K562 (cell line): ENCODE data around the gene ZNF487. TPM values are rescaled to one million over a fixed set of nuclear protein-coding genes. Genes with fewer than 3 reads are reported as not detected.

Experiments
- CAMTA2 ChIP-seq: fragments of 250-450 bp; sonication (Bioruptor Pico); conservative IDR thresholded peaks from 2 replicates; pipeline ENCODE4 v1.5.1; 2022
- CBFB ChIP-seq: sonication (generic); formaldehyde crosslinking; IDR thresholded peaks from 2 replicates; pipeline ENCODE4 v1.4.0; 2020; ENCODE audit warnings: mild to moderate bottlenecking, missing genetic modification reagents
- GTF2E2 ChIP-seq: fragments of 200-800 bp; sonication (Bioruptor generic); IDR thresholded peaks from 2 replicates; pipeline ENCODE4 v1.6.1; 2016; ENCODE audit warnings: missing genetic modification characterization, missing compliant biosample characterization
- HDAC1 ChIP-seq, 2 experiments: fragments of 450-650 bp; IDR thresholded peaks; 2 replicates each; pipeline ENCODE4 v1.6.1; 2016 to 2017; ENCODE audit warnings: inconsistent platforms in 1 of 2, mild to moderate bottlenecking in 1 of 2, moderate library complexity in 1 of 2
- HLTF ChIP-seq: fragments of 450-650 bp; IDR thresholded peaks from 2 replicates; pipeline ENCODE4 v1.6.1; 2016
- JUN ChIP-seq, 2 experiments: sonication (generic) in 1 of 2; formaldehyde crosslinking in 1 of 2; IDR thresholded peaks; 2 replicates each; pipeline versions ENCODE4 v1.6.1 to v1.8.0; 2012 to 2022; ENCODE audit warnings: borderline replicate concordance in 2 of 2, mild to moderate bottlenecking in 2 of 2, improper control_type of control experiment in 1 of 2, low read depth in 1 of 2, low read length in 1 of 2, missing genetic modification reagents in 1 of 2
- KAT7 ChIP-seq: sonication (generic); formaldehyde crosslinking; IDR thresholded peaks from 2 replicates; pipeline ENCODE4 v1.8.0; 2022; ENCODE audit warnings: missing genetic modification reagents, mild to moderate bottlenecking, borderline replicate concordance
- MXI1 ChIP-seq: IDR thresholded peaks from 2 replicates; pipeline ENCODE4 v1.6.1; 2011; ENCODE audit warnings: low read depth, mild to moderate bottlenecking, improper control_type of control experiment, low read length
- POLR2AphosphoS5 ChIP-seq: IDR thresholded peaks from 2 replicates; pipeline ENCODE4 v1.6.1; 2011; ENCODE audit warnings: mild to moderate bottlenecking, low read depth, low read length, moderate library complexity; ENCODE audit not compliant: control insufficient read depth, insufficient read depth
- PRPF4 ChIP-seq: fragments of 200-400 bp; formaldehyde crosslinking; IDR thresholded peaks from one replicate; pipeline ENCODE4 v1.6.1; 2017; ENCODE audit warnings: low read length, low read depth, mild to moderate bottlenecking; ENCODE audit not compliant: insufficient read depth, poor library complexity, severe bottlenecking
- SIRT6 ChIP-seq: IDR thresholded peaks from one replicate; pipeline ENCODE4 v1.6.1; 2012; ENCODE audit warnings: low read depth, mild to moderate bottlenecking, control low read depth, inconsistent platforms, low read length, moderate library complexity
- SMARCC2 ChIP-seq: fragments of 450-650 bp; IDR thresholded peaks from 2 replicates; pipeline ENCODE4 v1.6.1; 2017; ENCODE audit warnings: antibody characterized with exemption, moderate library complexity, mild to moderate bottlenecking, low read depth
- ZC3H4 ChIP-seq: sonication (generic); formaldehyde crosslinking; IDR thresholded peaks from 2 replicates; pipeline ENCODE4 v1.9.0; 2021; ENCODE audit warnings: missing genetic modification reagents, borderline replicate concordance
- ZNF140 ChIP-seq: fragments of 250-450 bp; sonication (Bioruptor Pico); IDR thresholded peaks from 2 replicates; pipeline ENCODE4 v1.8.0; 2021; ENCODE audit warnings: moderate library complexity, mild to moderate bottlenecking, inconsistent platforms
- polyA plus RNA-seq, 8 experiments: library from polyadenylated mRNA; depleted of rRNA in 4 of 8; stranded (reverse) in 5 of 8; unstranded in 3 of 8; fragments of >200 nt; fragmentation: Nextera tagmentation in 2 of 8; fragmentation: Illumina TruSeq in 1 of 8; extraction: Ambion mirVana in 2 of 8; extraction: Trizol in 1 of 8; gene quantifications; 2 replicates each; pipeline versions ENCODE4 v1.2.1 to v1.2.3, GENCODE V29; 2011 to 2014; ENCODE audit warnings: inconsistent platforms in 1 of 8, missing spikeins in 1 of 8
- total RNA-seq, 7 experiments: library from RNA; depleted of rRNA in 6 of 7; stranded (reverse); fragments of >200 nt in 6 of 7; fragmentation: Illumina TruSeq in 2 of 7; extraction: Trizol in 2 of 7; gene quantifications; 2 replicates each; pipeline versions ENCODE4 v1.2.1 to v1.2.3, GENCODE V29; 2011 to 2021; ENCODE audit warnings: low replicate concordance in 1 of 7
- TF ChIP-seq, protein P1 (sequence below): sonication (generic); IDR thresholded peaks from 2 replicates; pipeline ENCODE4 v1.6.1; 2016
- TF ChIP-seq, protein P2 (sequence below): sonication (generic); formaldehyde crosslinking; IDR thresholded peaks from 2 replicates; pipeline ENCODE4 v1.8.0; 2022; ENCODE audit warnings: mild to moderate bottlenecking, missing genetic modification reagents
- TF ChIP-seq, protein P3 (sequence below): fragments of 200-800 bp; sonication (Bioruptor generic); IDR thresholded peaks from 2 replicates; pipeline ENCODE4 v1.6.1; 2016; ENCODE audit warnings: missing genetic modification characterization, missing compliant biosample characterization
- TF ChIP-seq, protein P4 (sequence below): fragments of 250-450 bp; sonication (Bioruptor Pico); IDR thresholded peaks from 2 replicates; pipeline ENCODE4 v1.8.0; 2022; ENCODE audit warnings: moderate library complexity, mild to moderate bottlenecking, inconsistent platforms

Gene ZNF487
- total and polyA plus RNA-seq, 9 of the 15 experiments (the other 6 are each of a cell fraction or from before 2014, with no cell fraction given) = 1.9 to 6.5 (median 4.2) TPM

DNA sequence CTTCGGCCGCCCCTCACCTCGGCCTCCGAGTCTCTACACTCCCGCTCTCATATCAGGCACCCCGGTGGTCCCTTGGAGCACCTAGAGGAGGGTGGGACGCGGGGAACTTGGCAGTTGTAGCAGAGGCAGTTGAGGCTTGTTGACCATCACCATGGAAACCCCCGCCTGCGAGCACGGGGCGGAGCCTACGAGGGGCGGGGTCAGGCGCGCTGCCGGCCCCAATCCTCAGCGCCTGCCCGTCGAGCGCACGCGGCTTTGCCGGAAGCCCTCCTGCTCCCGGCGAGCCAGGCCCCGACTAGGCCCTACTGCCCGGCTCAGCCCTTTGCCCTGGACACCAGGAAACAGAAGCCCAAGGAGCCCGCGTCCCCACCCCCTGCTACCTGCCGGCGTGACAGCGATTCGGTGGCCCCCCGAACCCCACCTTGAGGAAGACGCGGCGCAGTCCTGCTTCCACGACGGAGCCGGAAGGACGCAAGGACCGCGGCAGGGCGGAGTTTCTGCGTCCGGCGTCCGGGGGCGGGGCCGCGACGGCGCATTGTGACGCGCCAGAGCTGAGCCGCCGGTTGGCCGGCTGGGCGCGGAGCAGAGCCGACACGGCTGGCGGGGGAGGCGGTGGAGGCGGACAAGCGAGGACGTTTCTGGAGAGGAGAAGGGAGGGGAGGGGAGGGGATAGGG, 28.1 kb upstream of the ZNF487 start, which contains the start of gene HNRNPF (continued):
- peak; percentile 83 to 95; a peak in 3 of 4 replicates for TF ChIP-seq HDAC1 (IDR thresholded peaks at IDR 0.05)
- TF ChIP-seq CBFB (CRISPR knock-in tag) = no peak
- TF ChIP-seq, protein P1, sequence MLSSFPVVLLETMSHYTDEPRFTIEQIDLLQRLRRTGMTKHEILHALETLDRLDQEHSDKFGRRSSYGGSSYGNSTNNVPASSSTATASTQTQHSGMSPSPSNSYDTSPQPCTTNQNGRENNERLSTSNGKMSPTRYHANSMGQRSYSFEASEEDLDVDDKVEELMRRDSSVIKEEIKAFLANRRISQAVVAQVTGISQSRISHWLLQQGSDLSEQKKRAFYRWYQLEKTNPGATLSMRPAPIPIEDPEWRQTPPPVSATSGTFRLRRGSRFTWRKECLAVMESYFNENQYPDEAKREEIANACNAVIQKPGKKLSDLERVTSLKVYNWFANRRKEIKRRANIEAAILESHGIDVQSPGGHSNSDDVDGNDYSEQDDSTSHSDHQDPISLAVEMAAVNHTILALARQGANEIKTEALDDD = no peak
- peak; percentile 63 for TF ChIP-seq PRPF4
- TF ChIP-seq ZNF140 (CRISPR knock-in tag) = no peak
- TF ChIP-seq KAT7 = peak; percentile 94; the same call in 1 of the 2 replicates
- peak; percentile 73; the same call in 1 of the 2 replicates for TF ChIP-seq JUN (IDR thresholded peaks at IDR 0.05; ENCODE audit: borderline replicate concordance, low read depth, low read length)
- no peak for TF ChIP-seq JUN (CRISPR knock-in tag; IDR thresholded peaks at IDR 0.05; ENCODE audit: borderline replicate concordance)
- TF ChIP-seq HLTF = 0 out of 2 replicates have a peak, but pooled peaks have one; percentile 44
- TF ChIP-seq ZC3H4 = peak; percentile 64; the same call in 1 of the 2 replicates
- TF ChIP-seq SIRT6 = no peak
- TF ChIP-seq POLR2AphosphoS5 = peak; percentile 41; the same call in 1 of the 2 replicates
- TF ChIP-seq CAMTA2 = no peak
- TF ChIP-seq, protein P2, sequence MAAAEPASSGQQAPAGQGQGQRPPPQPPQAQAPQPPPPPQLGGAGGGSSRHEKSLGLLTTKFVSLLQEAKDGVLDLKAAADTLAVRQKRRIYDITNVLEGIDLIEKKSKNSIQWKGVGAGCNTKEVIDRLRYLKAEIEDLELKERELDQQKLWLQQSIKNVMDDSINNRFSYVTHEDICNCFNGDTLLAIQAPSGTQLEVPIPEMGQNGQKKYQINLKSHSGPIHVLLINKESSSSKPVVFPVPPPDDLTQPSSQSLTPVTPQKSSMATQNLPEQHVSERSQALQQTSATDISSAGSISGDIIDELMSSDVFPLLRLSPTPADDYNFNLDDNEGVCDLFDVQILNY = peak; percentile 94; the same call in 1 of the 2 replicates
- TF ChIP-seq, protein P3, sequence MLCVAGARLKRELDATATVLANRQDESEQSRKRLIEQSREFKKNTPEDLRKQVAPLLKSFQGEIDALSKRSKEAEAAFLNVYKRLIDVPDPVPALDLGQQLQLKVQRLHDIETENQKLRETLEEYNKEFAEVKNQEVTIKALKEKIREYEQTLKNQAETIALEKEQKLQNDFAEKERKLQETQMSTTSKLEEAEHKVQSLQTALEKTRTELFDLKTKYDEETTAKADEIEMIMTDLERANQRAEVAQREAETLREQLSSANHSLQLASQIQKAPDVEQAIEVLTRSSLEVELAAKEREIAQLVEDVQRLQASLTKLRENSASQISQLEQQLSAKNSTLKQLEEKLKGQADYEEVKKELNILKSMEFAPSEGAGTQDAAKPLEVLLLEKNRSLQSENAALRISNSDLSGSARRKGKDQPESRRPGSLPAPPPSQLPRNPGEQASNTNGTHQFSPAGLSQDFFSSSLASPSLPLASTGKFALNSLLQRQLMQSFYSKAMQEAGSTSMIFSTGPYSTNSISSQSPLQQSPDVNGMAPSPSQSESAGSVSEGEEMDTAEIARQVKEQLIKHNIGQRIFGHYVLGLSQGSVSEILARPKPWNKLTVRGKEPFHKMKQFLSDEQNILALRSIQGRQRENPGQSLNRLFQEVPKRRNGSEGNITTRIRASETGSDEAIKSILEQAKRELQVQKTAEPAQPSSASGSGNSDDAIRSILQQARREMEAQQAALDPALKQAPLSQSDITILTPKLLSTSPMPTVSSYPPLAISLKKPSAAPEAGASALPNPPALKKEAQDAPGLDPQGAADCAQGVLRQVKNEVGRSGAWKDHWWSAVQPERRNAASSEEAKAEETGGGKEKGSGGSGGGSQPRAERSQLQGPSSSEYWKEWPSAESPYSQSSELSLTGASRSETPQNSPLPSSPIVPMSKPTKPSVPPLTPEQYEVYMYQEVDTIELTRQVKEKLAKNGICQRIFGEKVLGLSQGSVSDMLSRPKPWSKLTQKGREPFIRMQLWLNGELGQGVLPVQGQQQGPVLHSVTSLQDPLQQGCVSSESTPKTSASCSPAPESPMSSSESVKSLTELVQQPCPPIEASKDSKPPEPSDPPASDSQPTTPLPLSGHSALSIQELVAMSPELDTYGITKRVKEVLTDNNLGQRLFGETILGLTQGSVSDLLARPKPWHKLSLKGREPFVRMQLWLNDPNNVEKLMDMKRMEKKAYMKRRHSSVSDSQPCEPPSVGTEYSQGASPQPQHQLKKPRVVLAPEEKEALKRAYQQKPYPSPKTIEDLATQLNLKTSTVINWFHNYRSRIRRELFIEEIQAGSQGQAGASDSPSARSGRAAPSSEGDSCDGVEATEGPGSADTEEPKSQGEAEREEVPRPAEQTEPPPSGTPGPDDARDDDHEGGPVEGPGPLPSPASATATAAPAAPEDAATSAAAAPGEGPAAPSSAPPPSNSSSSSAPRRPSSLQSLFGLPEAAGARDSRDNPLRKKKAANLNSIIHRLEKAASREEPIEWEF (CRISPR knock-in tag) = 0 out of 2 replicates have a peak, but pooled peaks have one; percentile 29
- TF ChIP-seq, protein P4, sequence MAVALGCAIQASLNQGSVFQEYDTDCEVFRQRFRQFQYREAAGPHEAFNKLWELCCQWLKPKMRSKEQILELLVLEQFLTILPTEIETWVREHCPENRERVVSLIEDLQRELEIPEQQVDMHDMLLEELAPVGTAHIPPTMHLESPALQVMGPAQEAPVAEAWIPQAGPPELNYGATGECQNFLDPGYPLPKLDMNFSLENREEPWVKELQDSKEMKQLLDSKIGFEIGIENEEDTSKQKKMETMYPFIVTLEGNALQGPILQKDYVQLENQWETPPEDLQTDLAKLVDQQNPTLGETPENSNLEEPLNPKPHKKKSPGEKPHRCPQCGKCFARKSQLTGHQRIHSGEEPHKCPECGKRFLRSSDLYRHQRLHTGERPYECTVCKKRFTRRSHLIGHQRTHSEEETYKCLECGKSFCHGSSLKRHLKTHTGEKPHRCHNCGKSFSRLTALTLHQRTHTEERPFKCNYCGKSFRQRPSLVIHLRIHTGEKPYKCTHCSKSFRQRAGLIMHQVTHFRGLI (CRISPR knock-in tag) = no peak
- peak; percentile 96 for TF ChIP-seq GTF2E2 (tag)
- peak; percentile 91 for TF ChIP-seq MXI1
- no peak for TF ChIP-seq SMARCC2
